Esophagus muscularis mucosa (tissue), 4 donors: ENCODE results near the gene NDUFS7. TPM values are rescaled to one million over a fixed set of nuclear protein-coding genes. Genes with fewer than 3 reads are reported as not detected.

Experiments used
- DNase-seq: peaks from one replicate; pipeline ENCODE4 v3.0.0-alpha.2; 2017; ENCODE audit errors: extremely low spot score
- H3K27ac ChIP-seq, 4 donors: fragments of 200-600 bp; sonication (generic); replicated peaks in 1 of 4; 1 replicate in 3 of 4; 2 replicates in 1 of 4; pipeline ENCODE4 v1.5.1; 2016 to 2019; ENCODE audit warnings: mild to moderate bottlenecking in 1 of 4
- H3K27me3 ChIP-seq, 4 donors: fragments of 200-600 bp; sonication (generic); one replicate each; pipeline versions ENCODE4 v1.5.1 to v1.6.0; 2016 to 2019
- H3K36me3 ChIP-seq, 4 donors: fragments of 200-600 bp; sonication (generic); one replicate each; pipeline ENCODE4 v1.5.1; 2016 to 2019
- H3K4me1 ChIP-seq, 4 donors: fragments of 200-600 bp; sonication (generic); one replicate each; pipeline ENCODE4 v1.5.1; 2016 to 2019
- H3K4me3 ChIP-seq, 4 donors: fragments of 200-600 bp; sonication (generic); 1 replicate in 2 of 4; 2 replicates in 2 of 4; pipeline ENCODE4 v1.5.1; 2016 to 2019; ENCODE audit warnings: mild to moderate bottlenecking in 4 of 4, moderate library complexity in 1 of 4
- H3K9me3 ChIP-seq, 4 donors: fragments of 200-600 bp; sonication (generic); 1 replicate in 3 of 4; 2 replicates in 1 of 4; pipeline ENCODE4 v1.5.1; 2016 to 2019
- EP300 ChIP-seq: sonication (generic); formaldehyde crosslinking; IDR thresholded peaks from one replicate; pipeline ENCODE4 v1.6.1; 2017; ENCODE audit warnings: antibody characterized with exemption
- POLR2A ChIP-seq: fragments of 450-650 bp; IDR thresholded peaks from one replicate; pipeline ENCODE4 v1.6.1; 2017; ENCODE audit warnings: antibody characterized with exemption, moderate library complexity, mild to moderate bottlenecking, low read depth
- POLR2AphosphoS5 ChIP-seq, 2 donors: sonication (generic); formaldehyde crosslinking; IDR thresholded peaks; one replicate each; pipeline ENCODE4 v1.6.1; 2017; ENCODE audit warnings: antibody characterized with exemption in 2 of 2
- WGBS: methylation state at CpG from one replicate; pipeline ENCODE4 v1.1.5; 2018; 5-methylcytosine and 5-hydroxymethylcytosine counted together
- intact Hi-C: fragments of 100-400 bp; cut with DNase I; formaldehyde crosslinking; loops from one replicate; pipeline ENCODE4 v1.15.1; 2023
- total RNA-seq, 4 donors: library from RNA; depleted of rRNA; stranded (reverse); fragments of >200 nt; gene quantifications; one replicate each; pipeline versions ENCODE4 v1.1.0 to v1.2.1, GENCODE V29; 2016
- TF ChIP-seq, protein P1 (sequence below), 3 experiments: fragments of 200-600 bp in 2 of 3; fragments of 450-650 bp in 1 of 3; sonication (generic) in 2 of 3; IDR thresholded peaks; one replicate each; pipeline ENCODE4 v1.5.1; 2017 to 2019; ENCODE audit warnings: antibody characterized with exemption in 3 of 3, mild to moderate bottlenecking in 2 of 3, moderate library complexity in 1 of 3

The NDUFS7 gene
- total RNA-seq, 4 donors from 2014 or later: 85.6 to 110 (median 89.4) TPM

DNA sequence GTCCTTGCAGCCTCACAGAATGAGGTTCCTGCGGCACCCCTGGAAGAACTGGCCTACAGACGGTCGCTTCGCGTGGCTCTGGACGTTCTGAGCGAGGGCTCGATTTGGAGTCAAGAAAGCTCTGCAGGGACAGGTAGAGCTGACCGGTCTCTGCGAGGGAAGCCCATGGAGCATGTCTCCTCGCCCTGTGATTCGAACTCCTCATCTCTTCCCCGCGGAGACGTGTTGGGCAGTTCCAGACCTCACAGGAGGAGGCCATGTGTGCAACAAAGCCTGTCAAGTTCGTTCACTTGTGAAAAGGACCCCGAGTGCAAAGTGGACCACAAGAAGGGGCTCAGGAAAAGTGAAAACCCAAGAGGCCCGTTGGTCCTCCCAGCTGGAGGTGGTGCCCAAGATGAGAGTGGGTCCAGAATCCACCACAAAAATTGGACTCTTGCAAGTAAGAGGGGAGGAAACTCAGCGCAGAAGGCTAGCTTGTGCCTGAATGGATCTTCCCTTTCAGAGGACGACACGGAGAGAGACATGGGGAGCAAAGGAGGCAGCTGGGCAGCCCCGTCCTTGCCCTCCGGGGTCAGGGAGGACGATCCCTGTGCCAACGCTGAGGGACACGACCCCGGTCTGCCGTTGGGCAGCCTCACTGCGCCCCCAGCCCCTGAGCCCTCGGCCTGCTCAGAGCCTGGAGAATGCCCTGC is 23.4 kb upstream of the NDUFS7 start:
- 73% methylated on average over 22 of the region's 30 CpGs for WGBS
- Histone ChIP-seq H3K36me3 (peaks cover 9 to 72% (median 67%) of the 10 kb centered on the region in 4 donors), H3K27me3 (no peaks in the 10 kb centered on the region), H3K4me1 (peaks cover 28 to 45% (median 41%) of the 10 kb centered on the region in 4 donors), H3K27ac (peak overlapping the region; percentile 60 to 79 (median 73)), H3K4me3 (peak overlapping the region; percentile 32 to 46 (median 36)), H3K9me3 (no peaks in the 10 kb centered on the region)
- no peak for DNase-seq
- intact Hi-C loops: no loop called here
- TF ChIP-seq POLR2AphosphoS5 (IDR thresholded peaks at IDR 0.05): no peak
- TF ChIP-seq, protein P1, sequence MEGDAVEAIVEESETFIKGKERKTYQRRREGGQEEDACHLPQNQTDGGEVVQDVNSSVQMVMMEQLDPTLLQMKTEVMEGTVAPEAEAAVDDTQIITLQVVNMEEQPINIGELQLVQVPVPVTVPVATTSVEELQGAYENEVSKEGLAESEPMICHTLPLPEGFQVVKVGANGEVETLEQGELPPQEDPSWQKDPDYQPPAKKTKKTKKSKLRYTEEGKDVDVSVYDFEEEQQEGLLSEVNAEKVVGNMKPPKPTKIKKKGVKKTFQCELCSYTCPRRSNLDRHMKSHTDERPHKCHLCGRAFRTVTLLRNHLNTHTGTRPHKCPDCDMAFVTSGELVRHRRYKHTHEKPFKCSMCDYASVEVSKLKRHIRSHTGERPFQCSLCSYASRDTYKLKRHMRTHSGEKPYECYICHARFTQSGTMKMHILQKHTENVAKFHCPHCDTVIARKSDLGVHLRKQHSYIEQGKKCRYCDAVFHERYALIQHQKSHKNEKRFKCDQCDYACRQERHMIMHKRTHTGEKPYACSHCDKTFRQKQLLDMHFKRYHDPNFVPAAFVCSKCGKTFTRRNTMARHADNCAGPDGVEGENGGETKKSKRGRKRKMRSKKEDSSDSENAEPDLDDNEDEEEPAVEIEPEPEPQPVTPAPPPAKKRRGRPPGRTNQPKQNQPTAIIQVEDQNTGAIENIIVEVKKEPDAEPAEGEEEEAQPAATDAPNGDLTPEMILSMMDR (IDR thresholded peaks at IDR 0.05): no peak
- no peak for TF ChIP-seq EP300
- TF ChIP-seq POLR2A: no peak

DNA sequence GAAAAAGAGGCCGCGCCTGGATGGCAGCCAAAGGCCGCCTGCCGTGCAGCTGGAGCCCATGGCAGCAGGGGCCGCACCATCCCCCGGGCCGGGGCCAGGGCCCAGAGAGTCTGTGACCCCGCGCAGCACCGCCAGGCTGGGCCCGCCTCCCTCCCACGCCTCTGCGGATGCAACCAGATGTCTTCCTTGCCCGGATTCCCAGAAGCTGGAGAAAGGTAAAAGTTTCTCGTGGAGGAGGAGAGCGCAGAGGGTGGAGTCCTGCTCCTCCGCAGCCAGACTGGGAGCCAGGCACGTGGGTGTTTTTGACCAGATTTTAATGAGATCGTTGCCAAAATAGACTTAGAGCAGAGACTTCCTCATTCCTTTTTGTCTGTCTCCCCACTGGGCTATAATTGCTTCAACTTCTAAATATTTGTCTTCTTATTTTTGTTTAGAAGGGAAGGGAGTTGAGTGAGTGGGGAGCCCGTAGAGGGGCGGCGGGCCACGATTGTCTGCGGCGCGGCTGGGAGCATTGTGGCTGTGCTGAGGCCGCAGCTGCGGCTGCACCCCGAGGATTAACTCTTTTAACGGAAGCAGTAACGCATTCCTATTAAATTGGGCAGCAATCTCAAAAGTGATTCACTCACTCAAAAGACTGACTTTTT is 22.8 kb upstream of the NDUFS7 start:
- TF ChIP-seq POLR2AphosphoS5 (IDR thresholded peaks at IDR 0.05) (peak; percentile 12 to 28), POLR2A (no peak)
- intact Hi-C loops: no loop called here
- peaks cover 9 to 79% (median 73%) of the 10 kb centered on the region in 4 donors for H3K36me3 ChIP-seq
- DNase-seq: no peak
- 38% methylated on average over 23 of the region's 31 CpGs for WGBS
- peaks cover 28 to 40% (median 35%) of the 10 kb centered on the region in 4 donors for H3K4me1 ChIP-seq
- H3K27me3 ChIP-seq: no peaks in the 10 kb centered on the region
- H3K27ac ChIP-seq: peak overlapping the region; percentile 60 to 79 (median 73)
- no peaks in the 10 kb centered on the region for H3K9me3 ChIP-seq
- H3K4me3 ChIP-seq: peak overlapping the region; percentile 32 to 46 (median 36)

DNA sequence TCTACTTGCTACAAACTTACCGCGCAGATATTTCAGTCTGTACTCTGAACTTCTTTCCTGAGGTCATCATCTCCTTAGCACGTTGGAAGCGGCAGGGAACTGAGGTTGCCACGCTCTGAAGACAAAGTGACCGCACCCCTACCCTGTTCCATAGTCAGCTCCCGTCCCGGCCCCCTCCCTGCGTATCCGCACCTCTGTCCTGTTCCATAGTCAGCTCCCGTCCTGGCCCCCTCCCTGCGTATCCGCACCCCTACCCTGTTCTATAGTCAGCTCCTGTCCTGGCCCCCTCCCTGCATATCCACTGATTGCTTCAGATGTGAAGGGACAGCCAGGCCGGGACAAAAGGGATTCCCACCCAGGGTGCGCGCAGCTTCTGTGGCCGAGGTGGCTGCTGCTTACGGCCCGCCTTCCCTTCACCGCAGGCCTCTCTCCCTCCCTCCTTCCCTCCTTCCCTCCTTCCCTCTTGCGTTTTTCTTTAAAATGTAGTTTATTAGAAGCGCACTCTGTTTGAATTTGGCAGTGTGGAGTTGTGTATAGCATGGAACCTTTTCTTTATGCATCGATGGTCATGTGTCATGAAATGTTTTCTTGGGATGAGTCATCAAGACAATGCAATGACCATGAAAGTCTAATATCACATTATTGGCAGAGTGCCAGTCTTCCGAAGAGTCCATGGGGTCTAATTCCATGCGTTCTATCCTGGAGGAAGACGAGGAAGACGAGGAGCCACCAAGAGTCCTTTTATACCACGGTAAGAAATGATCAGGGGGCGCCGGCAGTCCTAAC is 21.9 kb upstream of the NDUFS7 start:
- Histone ChIP-seq H3K4me1 (peaks cover 25 to 32% (median 27%) of the 10 kb centered on the region in 4 donors), H3K27ac (peak overlapping the region; percentile 60 to 79 (median 73)), H3K36me3 (peaks cover 16 to 88% (median 82%) of the 10 kb centered on the region in 4 donors), H3K9me3 (no peaks in the 10 kb centered on the region), H3K27me3 (no peaks in the 10 kb centered on the region), H3K4me3 (peak overlapping the region in 3 of 4 donors; percentile 34 to 46 (median 38))
- DNase-seq: no peak
- TF ChIP-seq, protein P1 (IDR thresholded peaks at IDR 0.05): no peak
- no peak for TF ChIP-seq POLR2A
- no peak for TF ChIP-seq POLR2AphosphoS5 (IDR thresholded peaks at IDR 0.05)
- TF ChIP-seq EP300: no peak
- intact Hi-C loops: no loop called here
- WGBS: 69% methylated on average over 30 of the region's 30 CpGs

DNA sequence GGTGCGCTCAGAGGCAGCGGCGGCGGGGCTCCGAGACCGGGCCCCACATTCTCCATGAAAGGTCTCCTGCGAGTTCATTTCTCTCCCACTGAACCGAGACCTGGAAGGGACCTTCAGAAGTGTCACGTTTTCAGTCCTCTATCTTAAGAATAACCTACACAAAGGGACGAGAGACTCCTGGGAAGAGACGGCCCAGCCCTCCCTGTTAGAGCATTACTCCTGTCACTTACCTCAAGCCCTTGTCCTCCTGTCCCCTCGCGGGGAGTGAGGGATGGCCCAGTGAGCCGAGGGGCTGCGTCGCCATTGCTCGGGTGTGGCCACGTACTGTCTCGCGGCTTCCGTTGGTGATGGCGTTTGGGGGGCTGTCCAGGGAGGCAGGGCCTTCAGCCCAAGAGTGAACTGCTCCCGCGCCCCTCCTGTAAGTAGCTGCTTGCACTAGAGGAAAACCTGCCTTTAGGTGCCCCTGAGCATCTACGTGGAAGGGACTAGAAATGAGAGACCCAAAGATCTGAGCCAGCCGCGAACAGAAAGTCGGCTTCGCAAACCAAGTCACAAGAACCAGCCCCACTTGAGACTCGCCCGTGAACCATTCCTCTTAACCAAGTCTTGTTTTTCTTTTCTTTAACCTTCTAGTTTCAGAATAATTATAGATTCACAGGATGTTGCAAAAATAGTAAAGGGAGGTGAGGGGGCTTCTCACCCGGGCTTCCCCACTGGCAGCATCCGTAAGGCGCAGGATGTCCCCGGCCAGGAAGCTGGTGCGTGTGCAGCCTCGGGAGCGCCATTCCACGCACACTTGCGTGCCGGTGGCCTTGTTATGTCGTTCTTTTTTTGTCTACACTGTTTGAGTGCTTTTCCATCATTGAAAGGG is 21.1 kb upstream of the NDUFS7 start:
- WGBS: 91% methylated on average over 37 of the region's 42 CpGs
- Histone ChIP-seq H3K36me3 (peaks cover 20 to 91% (median 86%) of the 10 kb centered on the region in 4 donors), H3K9me3 (no peaks in the 10 kb centered on the region), H3K27ac (peak overlapping the region in 2 of 4 donors; percentile 60 to 79), H3K27me3 (no peaks in the 10 kb centered on the region), H3K4me1 (peaks cover 23 to 28% (median 25%) of the 10 kb centered on the region in 4 donors), H3K4me3 (no peak overlapping the region)
- intact Hi-C loops: no loop called here
- TF ChIP-seq, protein P1 (IDR thresholded peaks at IDR 0.05): no peak
- no peak for TF ChIP-seq POLR2A
- no peak for TF ChIP-seq EP300
- TF ChIP-seq POLR2AphosphoS5 (IDR thresholded peaks at IDR 0.05): no peak
- no peak for DNase-seq
